Esophagus muscularis mucosa (tissue), 4 donors: ENCODE data around the gene STAT2. TPM values are rescaled to one million over a fixed set of nuclear protein-coding genes. Genes with fewer than 3 reads are reported as not detected.
"Not testable (repeated sequence)": the region's sequence is repeated elsewhere in the genome, so short reads cannot be mapped to it uniquely, and the experiment has no call there.

Experiments
- DNase-seq: peaks from one replicate; pipeline ENCODE4 v3.0.0-alpha.2; 2017; ENCODE audit errors: extremely low spot score
- H3K27ac ChIP-seq, 4 donors: fragments of 200-600 bp; sonication (generic); replicated peaks in 1 of 4; 1 replicate in 3 of 4; 2 replicates in 1 of 4; pipeline ENCODE4 v1.5.1; 2016 to 2019; ENCODE audit warnings: mild to moderate bottlenecking in 1 of 4
- H3K27me3 ChIP-seq, 4 donors: fragments of 200-600 bp; sonication (generic); one replicate each; pipeline versions ENCODE4 v1.5.1 to v1.6.0; 2016 to 2019
- H3K36me3 ChIP-seq, 4 donors: fragments of 200-600 bp; sonication (generic); one replicate each; pipeline ENCODE4 v1.5.1; 2016 to 2019
- H3K4me1 ChIP-seq, 4 donors: fragments of 200-600 bp; sonication (generic); one replicate each; pipeline ENCODE4 v1.5.1; 2016 to 2019
- H3K4me3 ChIP-seq, 4 donors: fragments of 200-600 bp; sonication (generic); 1 replicate in 2 of 4; 2 replicates in 2 of 4; pipeline ENCODE4 v1.5.1; 2016 to 2019; ENCODE audit warnings: mild to moderate bottlenecking in 4 of 4, moderate library complexity in 1 of 4
- H3K9me3 ChIP-seq, 4 donors: fragments of 200-600 bp; sonication (generic); 1 replicate in 3 of 4; 2 replicates in 1 of 4; pipeline ENCODE4 v1.5.1; 2016 to 2019
- CTCF ChIP-seq, 3 experiments: fragments of 200-600 bp in 2 of 3; fragments of 450-650 bp in 1 of 3; sonication (generic) in 2 of 3; IDR thresholded peaks; one replicate each; pipeline ENCODE4 v1.5.1; 2017 to 2019; ENCODE audit warnings: antibody characterized with exemption in 3 of 3, mild to moderate bottlenecking in 2 of 3, moderate library complexity in 1 of 3
- EP300 ChIP-seq: sonication (generic); formaldehyde crosslinking; IDR thresholded peaks from one replicate; pipeline ENCODE4 v1.6.1; 2017; ENCODE audit warnings: antibody characterized with exemption
- POLR2A ChIP-seq: fragments of 450-650 bp; IDR thresholded peaks from one replicate; pipeline ENCODE4 v1.6.1; 2017; ENCODE audit warnings: antibody characterized with exemption, moderate library complexity, mild to moderate bottlenecking, low read depth
- POLR2AphosphoS5 ChIP-seq, 2 donors: sonication (generic); formaldehyde crosslinking; IDR thresholded peaks; one replicate each; pipeline ENCODE4 v1.6.1; 2017; ENCODE audit warnings: antibody characterized with exemption in 2 of 2
- WGBS: methylation state at CpG from one replicate; pipeline ENCODE4 v1.1.5; 2018; 5-methylcytosine and 5-hydroxymethylcytosine counted together
- intact Hi-C: fragments of 100-400 bp; cut with DNase I; formaldehyde crosslinking; loops from one replicate; pipeline ENCODE4 v1.15.1; 2023
- total RNA-seq, 4 donors: library from RNA; depleted of rRNA; stranded (reverse); fragments of >200 nt; gene quantifications; one replicate each; pipeline versions ENCODE4 v1.1.0 to v1.2.1, GENCODE V29; 2016

Gene STAT2
- total RNA-seq, 4 donors from 2014 or later, result 55.7 to 78.9 (median 68.2) TPM

GRCh38 chr12:56339158-56339422, 20.8 kb downstream of the STAT2 start:
- TF ChIP-seq CTCF (IDR thresholded peaks at IDR 0.05), result no peak
- no peak for TF ChIP-seq POLR2A
- TF ChIP-seq POLR2AphosphoS5 (IDR thresholded peaks at IDR 0.05), result no peak
- TF ChIP-seq EP300, result no peak
- intact Hi-C loops, result no loop called here
- Histone ChIP-seq H3K36me3 (peaks cover 11 to 31% (median 22%) of the 10 kb centered on the region in 4 donors), H3K27ac (no peak overlapping the region), H3K9me3 (no peaks in the 10 kb centered on the region), H3K4me1 (peaks cover 4 to 8% (median 6%) of the 10 kb centered on the region in 4 donors), H3K27me3 (no peaks in the 10 kb centered on the region), H3K4me3 (no peak overlapping the region)
- DNase-seq, result no peak
- WGBS, result 80% methylated on average over 1 of the region's 1 CpG

GRCh38 chr12:56338308-56339157, 21.4 kb downstream of the STAT2 start, which contains the start of gene IL23A:
Gene IL23A (plus strand): TSS chr12:56338884. CDS start chr12:56339045, 161 bp downstream.
- Histone ChIP-seq H3K9me3 (no peaks in the 10 kb centered on the region), H3K27ac (no peak within 1 kb of the TSS), H3K27me3 (no peaks in the 10 kb centered on the region), H3K4me1 (peaks cover 4 to 8% (median 6%) of the 10 kb centered on the region in 4 donors), H3K36me3 (peaks cover 5 to 25% (median 16%) of the 10 kb centered on the region in 4 donors), H3K4me3 (no peak within 1 kb of the TSS)
- 36% methylated on average over 9 of the region's 9 CpGs for WGBS
- intact Hi-C loops, result no loop called here
- DNase-seq, result no peak
- TF ChIP-seq POLR2A (no peak), CTCF (IDR thresholded peaks at IDR 0.05) (no peak), POLR2AphosphoS5 (IDR thresholded peaks at IDR 0.05) (no peak), EP300 (no peak)

- WGBS, result 73% methylated on average over 7 of the region's 8 CpGs
- H3K27ac ChIP-seq, result no peak overlapping the region
- intact Hi-C loops, result no loop called here
Measured at GRCh38 chr12:56337753-56338251, 22.1 kb downstream of the STAT2 start.

GRCh38 chr12:56336361-56337167, 23.3 kb downstream of the STAT2 start:
- no peaks in the 10 kb centered on the region for H3K27me3 ChIP-seq
- H3K36me3 ChIP-seq, result peaks cover 0 to 6% (median 0%) of the 10 kb centered on the region in 4 donors
- H3K4me3 ChIP-seq, result no peak overlapping the region
- no peaks in the 10 kb centered on the region for H3K9me3 ChIP-seq
- intact Hi-C loops, result no loop called here
- H3K4me1 ChIP-seq, result peaks cover 11 to 20% (median 18%) of the 10 kb centered on the region in 4 donors
- no peak overlapping the region for H3K27ac ChIP-seq
- DNase-seq, result no peak
- TF ChIP-seq CTCF (IDR thresholded peaks at IDR 0.05) (no peak), EP300 (no peak), POLR2AphosphoS5 (IDR thresholded peaks at IDR 0.05) (no peak), POLR2A (no peak)
- WGBS, result 83% methylated on average over 9 of the region's 9 CpGs

More at GRCh38 chr12:56337753-56338251, 22.1 kb downstream of the STAT2 start:
- Histone ChIP-seq H3K4me1 (peaks cover 7 to 15% (median 13%) of the 10 kb centered on the region in 4 donors), H3K27me3 (no peaks in the 10 kb centered on the region), H3K36me3 (peaks cover 0 to 18% (median 9%) of the 10 kb centered on the region in 4 donors), H3K4me3 (no peak overlapping the region), H3K9me3 (no peaks in the 10 kb centered on the region)
- TF ChIP-seq POLR2AphosphoS5 (IDR thresholded peaks at IDR 0.05), result no peak
- no peak for TF ChIP-seq EP300
- TF ChIP-seq CTCF (IDR thresholded peaks at IDR 0.05), result no peak
- TF ChIP-seq POLR2A, result no peak
- no peak for DNase-seq

GRCh38 chr12:56335527-56335926, 24.4 kb downstream of the STAT2 start:
- WGBS, result 93% methylated on average over 8 of the region's 8 CpGs
- H3K4me3 ChIP-seq, H3K9me3 ChIP-seq, H3K36me3 ChIP-seq, H3K27ac ChIP-seq, intact Hi-C loops, DNase-seq, H3K27me3 ChIP-seq: not testable (repeated sequence)
- H3K4me1 ChIP-seq, result peaks cover 11 to 20% (median 18%) of the 10 kb centered on the region in 4 donors
